ENCODE results near the gene ACBD3.
A peak's percentile ranks its signal among the peaks of the same experiment; 100 is the strongest.

ACBD3 gene

DNA sequence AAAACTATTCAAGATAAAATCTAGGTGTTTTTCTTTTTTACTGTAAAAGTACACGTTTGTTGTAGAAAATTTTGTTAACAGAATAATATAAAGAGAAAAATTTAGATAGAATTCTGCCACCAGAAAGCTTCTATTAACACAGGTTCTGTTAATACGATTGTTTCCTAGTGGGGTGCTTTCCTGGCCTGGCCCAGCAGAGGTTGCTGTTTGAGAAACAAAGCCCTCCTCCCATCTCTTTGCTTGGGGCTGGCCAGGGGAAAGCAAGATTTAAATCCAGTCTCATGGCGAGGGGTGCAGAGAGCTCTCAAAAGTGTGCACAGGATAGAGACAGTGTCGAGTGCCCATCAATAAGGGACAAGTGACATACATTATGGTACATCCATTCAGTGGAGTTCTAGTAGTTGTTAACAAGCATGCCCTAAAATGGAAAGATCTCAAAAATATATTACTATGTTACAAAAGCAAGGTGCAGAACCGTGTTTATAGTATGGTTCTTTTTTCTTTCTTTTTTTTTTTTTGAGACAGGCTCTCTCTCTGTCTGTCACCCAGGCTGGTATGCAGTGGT, 14.6 kb upstream of the ACBD3 start:
- no peak for DNase-seq

DNA sequence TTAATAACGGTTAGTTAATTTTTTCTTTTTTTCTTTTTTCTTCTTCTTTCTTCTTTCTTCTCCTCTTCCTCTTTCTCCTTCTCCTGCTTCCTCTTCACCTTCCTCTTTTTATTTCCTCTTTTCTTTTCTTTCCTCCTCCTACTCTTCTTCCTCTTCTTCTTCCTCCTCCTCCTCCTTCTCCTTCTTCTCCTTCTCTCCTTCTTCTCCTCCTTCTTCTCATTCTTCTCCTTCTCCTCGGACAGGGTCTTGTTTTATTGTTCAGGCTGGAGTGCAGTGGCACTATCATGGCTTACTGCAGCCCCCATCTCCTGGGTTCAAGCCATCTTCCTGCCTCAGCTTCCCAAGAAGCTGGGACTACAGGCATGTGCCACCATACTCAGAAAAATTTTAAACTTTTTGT, 13.4 kb upstream of the ACBD3 start:
- DNase-seq, result no peak

DNA sequence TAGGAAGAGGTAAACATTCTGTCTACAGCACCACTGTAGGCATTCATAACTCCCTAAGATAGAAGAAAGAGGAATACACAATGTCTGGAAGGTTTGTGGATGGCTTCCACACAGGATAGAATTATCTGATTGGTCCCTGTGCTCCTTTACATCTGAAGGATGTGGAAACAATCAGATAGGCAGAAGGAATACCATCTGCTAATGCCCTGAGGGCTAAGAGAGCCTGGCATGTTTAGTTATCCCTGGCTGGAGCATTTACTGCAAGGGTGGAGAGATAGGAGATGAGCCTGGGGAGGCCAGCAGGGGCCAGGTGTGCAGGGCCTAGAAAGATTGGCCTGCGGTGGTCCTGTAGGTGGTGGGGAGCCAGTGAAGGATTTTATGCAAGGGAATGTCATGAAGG, 8.6 kb upstream of the ACBD3 start:
- no peak for DNase-seq

DNA sequence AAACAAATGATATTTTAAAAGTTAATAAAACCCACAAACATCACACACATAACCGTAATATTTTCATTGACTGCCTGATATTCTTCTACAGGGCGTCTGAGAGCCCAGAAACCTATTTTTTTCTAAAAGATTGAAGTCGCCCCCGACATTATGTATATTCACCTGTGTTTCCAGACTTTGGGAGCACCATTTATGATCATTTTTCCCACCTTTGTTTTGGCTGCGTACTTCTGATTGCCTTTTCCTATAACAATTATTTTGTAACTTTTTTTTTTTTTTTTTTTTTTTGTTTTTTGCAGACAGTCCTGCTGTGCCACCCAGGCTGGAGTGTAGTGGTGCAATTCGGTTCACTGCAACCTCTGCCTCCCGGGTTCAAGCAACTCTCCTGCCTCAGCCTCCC, 839 bp upstream of the ACBD3 start:
- no peak for DNase-seq

DNA sequence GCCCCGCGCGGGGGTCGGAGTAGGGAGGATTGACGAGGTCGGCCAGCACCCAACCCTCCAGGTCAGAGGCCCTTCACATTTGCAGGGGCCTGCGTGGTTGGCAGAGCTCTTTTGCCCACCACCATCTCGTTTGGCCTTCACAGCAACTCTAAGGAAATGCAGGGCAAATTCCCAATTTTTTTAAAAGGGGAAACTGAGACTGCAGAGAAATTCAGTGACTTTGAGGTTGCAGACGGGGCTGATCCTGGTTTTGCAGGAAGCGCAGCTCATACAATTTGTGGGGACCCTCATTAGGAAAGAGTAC, 430 bp upstream of the ACBD3 start:
- no peak for DNase-seq

DNA sequence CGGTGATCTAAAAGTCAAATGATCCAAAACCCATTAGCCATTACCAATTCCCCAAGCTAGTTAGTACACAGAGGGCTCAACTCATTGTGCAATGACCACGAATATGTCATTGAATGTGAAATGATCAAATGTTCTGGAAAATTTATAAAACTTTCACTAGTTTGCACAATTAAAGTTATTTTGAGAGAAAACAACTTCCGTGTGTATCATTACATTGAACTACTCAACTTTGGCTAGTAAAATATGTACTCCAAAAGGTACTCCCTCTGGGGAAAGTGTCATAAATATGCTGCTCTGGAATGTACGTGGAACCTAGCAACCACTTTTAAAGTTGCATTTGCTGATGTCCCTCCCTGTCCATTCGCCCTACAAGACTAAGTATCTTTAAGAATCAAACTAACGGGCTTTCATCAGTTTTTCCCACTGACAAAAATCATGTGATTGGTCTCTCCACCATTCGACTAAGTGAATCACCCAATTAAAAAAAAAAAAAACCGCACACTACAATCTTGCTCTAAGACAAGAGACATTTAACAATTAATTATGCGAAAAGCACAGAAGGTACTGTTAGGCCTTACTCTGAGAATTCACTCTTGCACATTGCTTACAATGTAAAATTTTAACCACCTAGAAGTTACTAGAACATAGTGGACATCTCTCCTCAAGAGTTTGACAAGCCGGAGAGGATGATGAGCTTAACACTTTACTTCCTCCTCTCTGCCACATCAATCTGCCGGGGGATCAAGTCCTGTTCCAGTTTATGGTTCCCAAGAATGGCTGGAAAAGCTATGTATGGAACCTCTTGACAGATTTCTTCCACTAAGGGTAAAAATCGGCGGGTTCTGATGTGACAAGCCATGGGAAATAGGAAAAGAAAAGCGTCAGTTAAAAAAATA, 1.2 kb downstream of the ACBD3 start:
- peak; percentile 19 for DNase-seq

DNA sequence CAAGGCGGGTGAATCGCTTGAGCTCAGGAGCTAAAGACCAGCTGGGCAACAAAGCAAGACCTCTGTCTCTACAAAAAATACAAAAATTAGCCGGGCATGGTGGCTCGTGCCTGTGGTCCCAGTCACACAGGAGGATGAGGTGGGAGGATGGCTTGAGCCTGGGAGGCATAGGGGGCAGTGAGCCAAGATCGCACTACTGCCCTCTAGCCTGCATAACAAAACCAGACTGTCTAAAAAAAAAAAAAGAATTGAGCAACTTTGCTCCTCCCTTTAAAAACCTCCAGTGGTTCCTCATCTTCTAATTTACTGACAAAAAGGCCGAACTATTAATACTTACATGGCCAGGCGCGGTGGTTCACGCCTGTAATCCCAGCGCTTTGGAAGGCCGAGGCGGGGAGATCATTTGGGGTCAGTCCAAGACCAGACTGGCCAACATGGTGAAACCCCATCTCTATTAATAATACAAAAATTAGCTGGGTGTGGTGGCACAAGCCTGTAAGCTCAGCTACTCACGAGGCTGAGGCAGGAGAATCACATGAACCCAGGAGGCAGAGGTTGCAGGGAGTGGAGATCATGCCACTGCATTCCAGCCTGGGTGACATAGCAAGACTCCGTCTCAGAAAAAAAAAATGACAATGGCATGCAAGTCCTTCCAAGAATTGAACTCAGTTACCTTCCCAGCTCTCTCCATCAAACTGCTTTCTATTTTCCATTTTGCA, 4.4 kb downstream of the ACBD3 start:
- peak; percentile 59 for DNase-seq

DNA sequence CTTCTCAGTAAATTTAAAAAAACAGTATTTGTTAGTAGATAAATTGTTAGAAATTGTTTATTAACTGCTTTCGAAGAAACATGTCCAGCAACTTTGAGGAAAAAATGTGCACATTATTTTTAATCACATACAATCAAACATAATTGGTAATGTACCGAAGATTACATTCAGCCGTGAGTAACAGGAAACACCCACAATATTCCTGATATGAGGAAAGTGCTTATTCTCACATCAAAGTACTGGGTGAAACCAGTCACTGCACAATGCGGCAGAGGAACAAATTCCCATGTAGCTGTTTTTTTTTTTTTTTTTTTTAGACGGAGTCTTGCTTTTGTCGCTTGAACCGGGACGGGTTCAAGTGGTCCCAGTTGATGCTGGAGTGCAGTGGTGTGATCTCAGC, 9.7 kb downstream of the ACBD3 start:
- no peak for DNase-seq

DNA sequence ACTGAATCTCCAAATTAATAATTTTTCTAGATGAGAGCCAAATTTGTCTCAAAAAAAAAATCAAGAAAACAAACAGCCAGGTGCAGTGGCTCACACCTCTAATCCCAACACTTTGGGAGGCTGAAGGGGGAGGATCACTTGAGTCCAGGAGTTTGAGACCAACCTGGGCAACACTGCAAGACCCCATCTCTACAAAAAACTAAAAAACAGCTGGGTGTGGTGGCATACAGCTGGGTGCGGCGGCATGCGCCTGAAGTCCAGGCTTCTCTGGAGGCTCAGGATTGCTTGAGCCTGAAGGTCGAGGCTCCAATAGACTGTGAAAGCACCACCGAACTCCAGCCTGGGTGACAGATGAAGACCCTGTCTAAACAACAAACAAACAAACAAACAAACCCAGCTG, 14.0 kb downstream of the ACBD3 start:
- no peak for DNase-seq

DNA sequence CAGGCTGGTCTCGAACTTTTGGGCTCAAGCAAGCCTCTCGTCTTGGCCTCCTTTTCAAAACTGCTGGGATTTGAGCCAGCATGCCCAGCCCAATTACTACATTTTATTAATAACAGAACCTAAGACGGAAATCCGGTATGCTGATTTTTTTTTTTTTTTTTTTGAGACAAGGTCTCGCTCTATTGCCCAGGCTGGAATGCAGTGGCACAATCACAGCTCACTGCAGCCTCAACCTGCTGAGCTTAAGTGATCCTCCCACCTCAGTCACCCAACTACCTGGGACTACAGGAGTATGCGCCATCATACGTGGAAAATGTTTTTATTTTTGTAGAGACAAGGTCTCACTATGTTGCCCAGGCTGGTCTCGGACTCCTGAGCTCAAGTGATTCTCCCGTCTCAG, 20.2 kb downstream of the ACBD3 start:
- no peak for DNase-seq

DNA sequence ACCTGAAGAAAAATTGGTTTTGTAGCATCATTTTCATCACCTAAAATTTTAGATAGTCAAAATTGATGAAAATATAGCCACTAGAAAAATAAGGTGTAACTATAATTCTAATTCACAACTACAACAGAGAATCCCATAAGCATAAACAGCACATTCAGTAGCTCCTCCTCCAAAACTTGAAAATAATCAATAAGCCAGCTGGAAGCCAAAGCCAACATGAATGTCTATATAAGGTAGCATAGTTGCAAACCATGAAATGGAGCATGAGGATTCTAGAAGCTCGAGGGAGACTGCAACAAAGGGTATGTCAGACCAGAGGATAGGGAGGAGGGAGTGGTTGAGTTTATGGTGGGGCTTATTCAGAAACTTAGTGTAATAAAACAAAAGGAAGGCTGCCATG, 22.4 kb downstream of the ACBD3 start:
- DNase-seq, result no peak

DNA sequence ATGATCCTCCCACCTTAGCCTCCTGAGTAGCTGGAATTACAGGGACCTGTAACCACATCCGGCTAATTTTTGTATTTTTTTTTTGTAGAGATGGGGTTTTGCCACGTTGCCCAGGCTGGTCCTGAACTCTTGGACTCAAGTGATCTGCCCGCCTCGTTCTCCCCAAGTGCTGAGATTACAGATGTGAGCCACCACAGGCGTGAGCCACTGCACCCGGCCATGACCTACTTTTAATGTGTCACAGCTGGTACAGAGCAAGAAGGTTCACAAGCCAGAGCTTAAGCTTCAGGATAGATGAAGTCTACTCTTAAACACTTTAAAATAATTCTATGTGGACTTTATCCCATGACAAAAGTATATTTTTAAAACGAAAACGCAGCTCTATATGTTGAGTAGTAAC, 23.6 kb downstream of the ACBD3 start:
- no peak for DNase-seq

DNA sequence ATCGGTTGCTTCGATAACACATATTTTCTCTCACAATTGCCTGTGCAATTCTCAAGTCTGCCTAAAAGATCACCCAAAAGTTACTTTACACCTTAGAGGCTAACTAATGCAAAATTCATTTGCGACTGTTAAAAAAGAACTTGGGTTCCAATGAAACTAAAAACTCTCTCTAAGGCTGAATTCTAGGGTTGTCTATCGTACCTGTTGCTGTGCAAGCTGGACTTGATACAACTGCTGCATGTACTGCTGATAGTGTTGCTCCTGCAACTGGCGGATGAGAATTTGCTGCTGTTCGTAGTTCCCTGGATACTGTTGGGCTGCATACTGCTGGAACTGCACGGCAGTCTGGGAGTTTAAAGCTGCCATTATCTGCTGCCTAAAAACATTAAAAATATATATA, 27.6 kb downstream of the ACBD3 start:
- DNase-seq, result no peak

DNA sequence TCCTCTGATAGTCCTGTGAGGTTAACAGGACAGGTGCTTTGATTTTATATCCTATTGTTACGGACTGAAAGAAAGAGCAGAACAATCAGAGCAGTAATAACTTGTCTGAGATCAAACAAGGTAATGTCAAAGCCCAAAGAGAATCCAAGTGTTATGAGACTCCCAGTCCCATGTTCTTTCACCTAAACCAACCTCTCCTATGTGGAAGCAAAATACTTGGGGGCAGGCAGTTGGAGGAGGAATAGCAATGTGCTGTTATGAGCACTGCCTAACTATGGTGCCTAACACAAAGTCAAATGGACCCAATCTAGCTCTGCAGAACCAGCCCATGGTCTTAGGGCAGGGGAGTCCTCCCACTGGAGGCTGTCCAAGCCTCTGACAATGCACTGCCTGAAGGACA, 28.1 kb downstream of the ACBD3 start:
- DNase-seq, result no peak

DNA sequence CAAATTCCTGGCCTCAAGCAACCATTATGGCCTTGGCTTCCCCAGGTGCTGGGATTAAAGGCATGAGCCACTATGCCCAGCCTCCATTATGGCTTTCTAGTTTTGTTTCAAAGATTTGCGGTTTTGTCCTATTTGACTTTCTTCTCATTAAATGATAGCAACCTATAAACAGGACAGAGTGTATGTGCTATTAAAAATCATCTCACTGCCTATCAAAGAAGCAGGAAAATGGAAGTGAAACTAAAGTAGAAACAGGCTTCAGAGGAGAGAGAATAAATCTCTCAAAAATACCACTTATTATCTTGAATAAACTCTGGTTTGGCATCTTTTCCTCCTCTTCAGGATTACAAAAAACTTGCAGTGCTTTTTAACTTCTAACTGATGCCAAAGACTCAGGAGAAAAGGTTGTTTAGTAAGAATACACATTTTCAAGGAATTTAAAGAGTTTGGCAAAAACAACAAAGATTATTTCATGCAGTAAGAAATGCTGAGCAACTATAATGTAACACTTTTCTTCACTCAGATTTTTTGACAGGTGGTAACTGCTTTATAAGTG, 28.7 kb downstream of the ACBD3 start:
- no peak for DNase-seq

DNA sequence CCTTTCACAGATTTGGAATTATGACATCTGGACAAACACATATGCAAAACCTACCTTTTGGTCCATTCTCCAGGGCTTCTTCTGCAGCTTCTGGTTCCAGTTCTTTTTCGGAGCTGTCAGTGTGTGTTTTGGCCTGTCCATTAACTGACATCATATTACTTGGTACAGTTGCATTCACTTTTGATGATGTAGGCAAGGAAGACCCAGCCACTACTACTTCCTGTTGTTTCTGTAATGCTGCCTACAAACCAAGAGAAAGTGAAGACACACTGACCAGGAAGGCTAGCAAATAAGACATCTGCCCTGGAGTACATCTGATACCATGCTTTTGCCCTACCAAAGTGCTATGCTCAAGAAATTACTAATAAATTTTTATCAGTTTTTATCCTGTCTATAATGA, 31.9 kb downstream of the ACBD3 start:
- no peak for DNase-seq

DNA sequence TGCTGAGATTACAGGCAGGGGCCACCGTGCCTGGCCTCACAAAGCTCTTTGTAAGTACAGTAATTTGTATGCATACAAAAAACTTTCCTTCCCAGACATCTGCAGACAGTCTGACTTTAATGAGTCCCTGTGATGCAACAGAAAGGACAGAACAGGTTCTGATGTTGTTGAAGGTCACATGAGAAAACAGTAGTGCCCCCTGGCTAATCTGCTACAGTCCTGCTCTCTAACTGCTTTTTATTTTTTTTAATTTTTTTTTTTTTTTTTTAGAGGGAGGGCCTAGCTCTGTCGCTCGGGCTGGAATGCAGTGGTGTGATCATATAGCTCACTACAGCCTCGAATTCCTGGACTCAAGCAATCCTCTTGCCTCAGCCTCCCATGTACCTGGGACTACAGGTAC, 36.7 kb downstream of the ACBD3 start:
- DNase-seq, result peak; percentile 12

DNA sequence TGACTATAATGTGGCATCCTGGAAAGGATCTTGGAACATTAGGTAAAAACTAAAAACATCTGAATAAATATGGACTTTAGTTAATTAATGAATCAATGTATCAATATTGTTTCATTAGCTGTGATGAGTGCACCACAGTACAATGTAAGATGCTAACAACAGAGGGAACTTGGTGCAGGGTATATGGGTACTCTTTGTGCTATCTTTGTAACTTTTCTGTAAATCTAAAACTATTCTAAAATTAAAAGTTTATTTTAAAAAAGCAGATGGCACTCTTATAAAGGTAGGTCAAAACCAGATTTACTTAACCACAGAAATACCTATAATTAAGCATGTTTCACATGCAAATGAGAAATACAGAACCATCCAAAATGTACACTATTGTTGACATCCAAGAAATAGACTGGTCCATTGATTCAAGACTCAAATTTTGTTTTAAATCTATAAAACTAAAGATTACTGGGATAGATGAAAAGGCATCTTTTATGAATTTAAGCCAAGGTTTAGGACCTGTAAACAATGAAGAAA, 38.4 kb downstream of the ACBD3 start:
- no peak for DNase-seq

DNA sequence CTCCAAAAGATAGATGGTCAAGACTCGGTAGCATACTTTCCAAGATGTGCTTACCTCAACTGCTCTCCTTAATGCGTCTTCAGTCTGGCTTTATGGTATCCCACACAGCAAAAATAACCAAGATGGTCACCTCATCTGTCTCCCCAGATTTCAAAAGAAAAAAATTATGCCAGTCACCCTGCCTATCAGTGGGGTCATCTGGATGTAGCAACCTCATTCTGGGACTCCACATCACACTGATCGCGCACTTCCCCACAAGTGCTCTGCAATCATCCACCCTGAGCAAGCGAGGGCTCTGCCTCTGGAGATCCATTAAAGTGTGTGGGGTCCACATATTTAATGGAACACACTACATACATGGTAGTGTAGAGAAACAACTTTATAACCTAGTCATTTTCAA, 42.5 kb downstream of the ACBD3 start:
- DNase-seq, result no peak

DNA sequence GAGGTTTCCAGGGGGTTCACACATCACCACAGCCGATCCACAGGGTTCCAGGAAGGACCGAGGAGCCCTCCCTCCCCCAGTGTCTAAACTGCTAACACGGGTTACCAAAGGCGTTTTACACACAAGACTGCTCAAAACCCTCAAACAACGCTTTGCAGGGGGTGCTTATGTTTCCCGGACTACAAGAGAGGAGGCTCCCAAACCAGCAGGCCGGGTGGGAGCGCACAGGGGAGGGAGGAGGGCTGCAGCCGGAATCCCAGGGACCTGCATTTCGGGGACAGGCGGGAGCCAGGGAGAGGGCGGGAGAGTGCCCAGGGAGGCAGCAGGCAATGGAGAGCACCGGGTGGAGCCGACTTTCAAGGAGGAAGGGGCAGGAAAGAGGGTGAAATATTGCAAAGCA, 50.8 kb downstream of the ACBD3 start:
- no peak for DNase-seq

DNA sequence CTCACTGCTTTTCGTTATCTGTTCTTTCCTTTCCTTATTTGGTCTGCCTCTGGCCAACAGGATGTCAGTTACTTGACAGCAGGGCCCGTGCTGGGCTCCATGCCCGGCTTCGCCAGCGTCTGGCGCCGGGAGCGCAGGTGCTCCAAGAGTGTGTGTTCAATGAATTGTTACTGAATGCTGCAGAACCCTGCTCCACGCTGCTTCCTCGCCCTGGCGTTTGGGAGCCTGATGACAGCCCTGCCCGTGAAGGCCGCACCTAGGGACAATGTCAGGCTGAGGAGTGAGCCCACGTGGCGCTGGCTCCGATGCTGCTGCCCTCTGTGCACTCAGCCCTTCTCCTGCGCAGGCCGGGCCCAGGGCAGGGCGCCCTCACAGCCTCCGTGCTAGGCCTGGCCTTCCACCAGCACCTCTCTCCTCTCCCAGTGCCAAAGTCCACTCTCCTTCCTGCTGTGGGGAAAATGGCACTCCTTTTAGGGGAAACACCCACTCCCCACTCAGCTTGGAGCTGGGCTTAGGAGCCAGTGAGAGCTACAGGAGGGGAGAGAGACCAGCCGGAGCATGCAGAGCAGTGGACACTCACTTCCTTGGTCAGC, 51.4 kb downstream of the ACBD3 start:
- DNase-seq, result no peak

DNA sequence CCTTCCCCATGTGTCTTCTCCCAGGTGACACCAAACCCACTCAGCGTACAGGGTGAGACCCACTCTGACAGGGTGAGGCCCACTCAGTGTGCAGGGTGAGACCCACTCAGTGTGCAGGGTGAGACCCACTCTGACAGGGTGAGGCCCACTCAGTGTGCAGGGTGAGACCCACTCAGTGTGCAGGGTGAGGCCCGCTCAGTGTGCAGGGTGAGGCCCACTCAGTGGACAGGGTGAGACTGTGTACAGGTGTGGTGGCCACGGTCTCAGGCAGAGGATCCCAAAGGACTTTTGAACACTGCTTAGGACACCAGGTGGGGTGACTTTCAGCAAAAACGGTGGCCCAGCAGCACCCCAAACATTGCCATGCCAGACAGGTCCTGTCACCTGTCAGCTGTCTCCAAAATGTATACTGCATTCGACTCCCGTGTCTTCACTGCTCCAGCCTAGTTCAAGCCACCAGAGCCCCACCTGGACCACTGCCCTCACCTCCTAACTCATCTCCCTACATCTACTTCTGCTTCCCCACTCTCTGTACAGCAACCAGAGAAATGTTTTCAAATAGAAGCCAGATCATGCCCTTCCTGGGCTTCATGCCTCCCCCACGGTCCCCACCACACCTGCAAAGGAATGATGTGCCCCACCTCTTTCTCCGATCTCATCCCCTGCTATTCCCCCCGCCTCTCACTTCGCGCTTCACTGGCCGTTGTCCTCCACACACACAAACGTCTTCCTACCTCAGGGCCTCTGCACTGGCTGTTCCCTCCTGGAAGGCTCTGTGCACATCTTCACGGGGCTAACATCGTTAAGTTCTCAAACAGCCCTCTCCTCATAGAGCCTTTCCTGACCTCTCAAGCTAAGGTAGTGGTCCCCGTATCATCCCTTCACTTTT, 52.1 kb downstream of the ACBD3 start:
- no peak for DNase-seq

Data from fibroblast of skin of back (primary cell).